Esophagus mucosa (tissue), 1 donor: ENCODE measurements around the gene ARL6IP1. TPM values are rescaled to one million over a fixed set of nuclear protein-coding genes. Genes with fewer than 3 reads are reported as not detected.
"Not testable (repeated sequence)": the region's sequence is repeated elsewhere in the genome, so short reads cannot be mapped to it uniquely, and the experiment has no call there.

Experiments
- ATAC-seq: fragments of 200-7000 bp; cut with Tn5 transposase; one replicate; pipeline ENCODE4 v1.9.1; 2020
- total RNA-seq: library from RNA; stranded (reverse); gene quantifications from one replicate; pipeline ENCODE4 v1.2.4, GENCODE V29; 2023
- donor health status: DM: yes; HTN: yes; CAD: no.

The ARL6IP1 gene
- total RNA-seq, 1 donor from 2014 or later = 76.4 TPM

DNA sequence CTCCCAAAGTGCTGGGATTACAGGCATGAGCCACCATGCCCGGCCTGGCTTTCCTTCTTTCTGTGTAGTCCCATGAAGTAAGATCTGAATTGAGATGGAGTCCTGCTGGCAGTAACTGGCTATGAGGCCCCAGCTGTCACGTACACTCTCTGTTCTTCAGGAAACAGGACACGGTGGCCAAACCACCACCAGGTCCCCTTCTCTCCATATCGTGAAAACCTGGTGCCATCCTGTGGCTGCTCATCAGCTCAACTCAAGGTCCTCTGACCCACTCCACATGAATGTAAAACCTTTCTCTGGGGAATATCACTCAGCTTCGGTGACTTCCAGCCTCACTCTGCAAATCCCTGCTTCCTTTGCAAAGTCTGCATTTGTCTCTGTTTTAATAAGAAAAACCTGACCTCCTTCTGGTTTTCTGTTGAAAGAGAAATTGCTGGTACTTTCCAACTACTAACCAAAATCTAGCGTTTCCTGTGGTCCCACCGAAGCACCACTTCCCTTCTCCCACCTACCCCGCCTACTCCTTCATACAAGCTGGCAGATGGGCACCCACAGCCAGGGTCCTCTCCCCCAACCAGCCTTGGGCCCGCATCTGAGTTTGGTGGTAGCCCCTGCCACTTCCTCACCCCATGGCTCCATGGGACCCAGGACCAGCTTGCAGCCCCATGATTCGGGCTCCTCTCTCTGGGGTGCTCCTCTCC lies 43.2 kb downstream of the ARL6IP1 start:
- ATAC-seq = not testable (repeated sequence)

DNA sequence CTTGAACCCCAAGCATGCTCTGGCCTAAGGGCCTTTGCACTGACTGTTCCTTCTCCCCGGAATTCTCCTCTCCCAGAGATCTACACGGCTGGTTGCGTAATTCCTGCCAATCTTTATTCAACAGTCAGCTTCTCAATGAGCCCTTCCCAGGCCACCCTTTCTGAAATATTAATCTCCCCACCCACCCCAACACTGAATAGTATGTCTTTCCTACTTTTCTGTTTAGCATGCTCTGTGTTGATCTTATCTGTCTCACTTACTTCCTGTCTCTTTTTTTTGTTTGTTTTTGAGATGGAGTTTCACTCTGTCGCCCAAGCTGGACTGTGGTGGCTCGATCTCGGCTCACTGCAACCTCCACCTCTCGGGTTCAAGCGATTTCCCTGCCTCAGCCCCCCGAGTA lies 44.7 kb downstream of the ARL6IP1 start:
- not testable (repeated sequence) for ATAC-seq

DNA sequence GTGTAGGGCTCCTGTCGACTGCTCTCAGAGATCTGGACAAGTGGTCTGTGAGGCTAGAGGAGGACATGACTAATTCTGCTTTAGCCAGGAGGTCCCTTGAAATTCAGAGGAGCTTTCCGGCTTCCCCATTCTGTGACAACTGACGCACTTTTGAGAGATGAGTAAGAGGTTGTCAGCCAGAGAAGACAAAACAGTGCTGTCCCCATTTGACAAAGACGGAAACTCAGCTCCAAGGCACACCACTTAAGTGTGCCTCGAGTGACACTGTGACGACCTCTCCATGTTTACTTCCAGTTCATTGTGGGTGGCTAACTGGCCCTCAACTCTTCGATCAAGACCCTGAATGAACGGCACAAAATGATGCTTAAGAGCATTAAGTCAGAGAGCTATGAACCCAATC lies 58.5 kb downstream of the ARL6IP1 start:
- not testable (repeated sequence) for ATAC-seq

Other genes with a start within 250 kb of the ARL6IP1 start
- gene NOMO2, start 239.5 kb downstream of the ARL6IP1 start, total RNA-seq = 74.4 TPM
- gene RPS15A, start 11.2 kb downstream of the ARL6IP1 start, total RNA-seq = 1,438 TPM
- 49.5 TPM for gene SMG1, start 124.9 kb upstream of the ARL6IP1 start, total RNA-seq
- 0.72 TPM for gene TMC7, start 182.4 kb upstream of the ARL6IP1 start, total RNA-seq